PC-3 (cell line): ENCODE measurements around the gene POLR2C. TPM values are rescaled to one million over a fixed set of nuclear protein-coding genes. Genes with fewer than 3 reads are reported as not detected.

Experiments
- ATAC-seq: fragments of 200-7000 bp; cut with Tn5 transposase; 2 replicates; pipeline ENCODE4 v1.9.1; 2020; ENCODE audit warnings: mild to moderate bottlenecking, moderate library complexity
- BruUV-seq: library from RNA; stranded (reverse); fragments of 400-500 nt; replicated peaks from 2 replicates; lab custom pipeline; 2021; lab: Mats Ljungman, UMichigan
- CTCF ChIA-PET: fragments of 300-600 bp; sonication (Branson Sonifier 250); formaldehyde crosslinking; loops from one replicate; lab custom pipeline; 2022; ENCODE audit warnings: antibody characterized with exemption; lab: Charles Lee
- POLR2A ChIA-PET: fragments of 300-600 bp; sonication (Branson Sonifier 250); formaldehyde crosslinking; loops from one replicate; lab custom pipeline; 2022; ENCODE audit warnings: antibody characterized with exemption; ENCODE audit not compliant: unreplicated experiment; lab: Charles Lee
- DNase-seq: peaks from one replicate; pipeline ENCODE4 v3.0.0-alpha.2; 2015
- H2AFZ ChIP-seq: fragments of 300-600 bp; sonication (generic); 2 replicates; pipeline ENCODE4 v1.6.0; 2016; ENCODE audit warnings: antibody characterized with exemption, low read length
- H3F3A ChIP-seq: fragments of 300-600 bp; sonication (generic); one replicate; pipeline ENCODE4 v1.6.0; 2017; ENCODE audit warnings: antibody characterized with exemption, low read length, control low read depth, mild to moderate bottlenecking; ENCODE audit not compliant: unreplicated experiment
- H3K27ac ChIP-seq: fragments of 300-600 bp; sonication (generic); 2 replicates; pipeline ENCODE4 v1.5.1; 2016; ENCODE audit warnings: mild to moderate bottlenecking, low read length
- H3K27me3 ChIP-seq: fragments of 300-600 bp; sonication (generic); 2 replicates; pipeline ENCODE4 v1.6.1; 2016; ENCODE audit warnings: low read length, mixed read lengths
- H3K36me3 ChIP-seq: fragments of 300-600 bp; sonication (generic); 2 replicates; pipeline ENCODE4 v1.6.1; 2016; ENCODE audit warnings: low read depth, mixed run types, low read length, mixed read lengths
- H3K4me1 ChIP-seq: fragments of 300-600 bp; sonication (generic); 2 replicates; pipeline ENCODE4 v1.5.1; 2016; ENCODE audit warnings: low read length; ENCODE audit not compliant: insufficient read depth
- H3K4me2 ChIP-seq: fragments of 300-600 bp; sonication (generic); 2 replicates; pipeline ENCODE4 v1.6.0; 2016; ENCODE audit warnings: low read length
- H3K4me3 ChIP-seq: fragments of 300-600 bp; sonication (generic); 2 replicates; pipeline ENCODE4 v1.5.1; 2016; ENCODE audit warnings: mild to moderate bottlenecking, low read length, mixed read lengths
- H3K79me2 ChIP-seq: fragments of 300-600 bp; sonication (generic); 2 replicates; pipeline ENCODE4 v1.6.1; 2017; ENCODE audit warnings: low read length, mixed read lengths
- H3K9ac ChIP-seq: fragments of 300-600 bp; sonication (generic); 2 replicates; pipeline ENCODE4 v1.6.0; 2016; ENCODE audit warnings: mild to moderate bottlenecking, low read length
- H3K9me2 ChIP-seq: fragments of 300-600 bp; sonication (generic); replicated peaks from 2 replicates; pipeline ENCODE4 v1.6.1; 2016; ENCODE audit warnings: mixed run types, low read length, mixed read lengths
- H3K9me3 ChIP-seq: fragments of 300-600 bp; sonication (generic); 2 replicates; pipeline ENCODE4 v1.6.1; 2016; ENCODE audit warnings: low read length, mixed read lengths
- H4K20me1 ChIP-seq: fragments of 300-600 bp; sonication (generic); 2 replicates; pipeline ENCODE4 v1.6.1; 2016; ENCODE audit warnings: low read length, mixed read lengths
- EZH2 ChIP-seq: fragments of 300-600 bp; sonication (generic); IDR thresholded peaks from one replicate; pipeline ENCODE4 v1.6.1; 2017; ENCODE audit warnings: antibody characterized with exemption, mild to moderate bottlenecking, low read length; ENCODE audit not compliant: unreplicated experiment
- EZH2phosphoT487 ChIP-seq: fragments of 300-600 bp; sonication (generic); IDR thresholded peaks from 2 replicates; pipeline ENCODE4 v1.6.1; 2018; ENCODE audit warnings: mild to moderate bottlenecking, antibody characterized with exemption, low read length, borderline replicate concordance
- intact Hi-C: fragments of 100-400 bp; cut with micrococcal nuclease; formaldehyde crosslinking; loops from 2 replicates; pipeline ENCODE4 v1.9.0; 2023
- total RNA-seq: library from RNA; depleted of rRNA; stranded (reverse); fragments of >200 nt; gene quantifications from 2 replicates; pipeline ENCODE4 v1.2.3, GENCODE V29; 2014
- TF ChIP-seq, protein P1 (sequence below): fragments of 300-600 bp; sonication (generic); conservative IDR thresholded peaks from 2 replicates; pipeline ENCODE4 v1.5.1; 2017; ENCODE audit warnings: antibody characterized with exemption, low read depth, mild to moderate bottlenecking, low read length

The POLR2C gene
- total RNA-seq, 1 experiment from 2014 or later: 114 TPM

DNA sequence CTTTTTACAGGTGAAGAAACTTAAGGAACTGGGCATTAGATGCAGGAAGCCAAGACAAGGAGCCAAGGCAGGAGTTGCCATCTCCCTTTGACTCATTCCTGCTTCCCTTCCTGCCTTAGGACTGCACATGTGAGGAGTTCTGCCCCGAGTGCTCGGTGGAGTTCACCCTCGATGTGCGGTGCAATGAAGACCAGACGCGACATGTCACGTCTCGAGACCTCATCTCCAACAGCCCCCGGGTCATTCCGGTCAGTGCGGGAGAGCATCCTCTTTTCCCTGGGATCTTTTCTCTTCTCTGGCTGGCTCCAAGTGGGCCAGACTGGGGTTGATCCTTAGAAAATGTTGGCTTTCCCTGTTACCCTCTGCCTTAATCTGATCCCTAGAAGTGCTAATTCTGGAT, 6.6 kb downstream of the POLR2C start:
- H3K9ac ChIP-seq: no peak overlapping the region

DNA sequence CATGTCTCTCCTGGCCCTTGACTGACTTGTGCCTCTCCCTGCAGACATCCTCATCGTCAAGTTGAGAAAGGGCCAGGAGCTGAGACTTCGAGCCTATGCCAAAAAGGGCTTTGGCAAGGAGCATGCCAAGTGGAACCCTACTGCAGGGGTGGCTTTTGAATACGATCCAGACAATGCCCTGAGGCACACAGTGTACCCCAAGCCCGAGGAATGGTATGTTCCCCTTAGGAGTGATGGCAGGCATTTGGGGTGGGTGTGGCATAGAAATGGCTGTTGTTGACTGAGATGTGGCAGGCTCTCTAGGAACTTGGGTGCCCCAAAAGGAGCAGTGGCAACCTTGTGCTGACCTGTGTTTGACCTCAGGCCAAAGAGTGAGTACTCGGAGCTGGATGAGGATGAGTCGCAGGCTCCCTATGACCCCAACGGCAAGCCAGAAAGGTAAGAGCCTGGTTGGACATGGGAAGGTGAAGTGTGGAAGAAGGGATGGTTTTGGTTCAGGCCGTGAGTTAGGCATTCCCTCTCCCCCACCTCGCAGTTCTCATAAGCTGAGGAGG, 7.5 kb downstream of the POLR2C start:
- no peaks in the 10 kb centered on the region for H3K27me3 ChIP-seq
- no peaks in the 10 kb centered on the region for H3K9me3 ChIP-seq
- H2AFZ ChIP-seq: no peak overlapping the region
- H3K9me2 ChIP-seq: no peaks in the 10 kb centered on the region
- peaks cover 43% of the 10 kb centered on the region; the same call in 1 of the 2 replicates for H3K36me3 ChIP-seq
- no peaks in the 10 kb centered on the region for H3K4me1 ChIP-seq
- POLR2A ChIA-PET: no interaction called here
- H3K27ac ChIP-seq: no peak overlapping the region
- peaks cover 6% of the 10 kb centered on the region; the same call in 1 of the 2 replicates for H3K79me2 ChIP-seq
- no peak overlapping the region for H3K4me3 ChIP-seq
- no peaks in the 10 kb centered on the region for H4K20me1 ChIP-seq
- intact Hi-C loops: no loop called here
- ATAC-seq: no peak
- H3K4me2 ChIP-seq: no peak overlapping the region
- H3F3A ChIP-seq: no peaks in the 10 kb centered on the region
- H3K9ac ChIP-seq: no peak overlapping the region
- no peak for DNase-seq
- BruUV-seq: no TSS peak
- CTCF ChIA-PET: no interaction called here
- TF ChIP-seq, protein P1, sequence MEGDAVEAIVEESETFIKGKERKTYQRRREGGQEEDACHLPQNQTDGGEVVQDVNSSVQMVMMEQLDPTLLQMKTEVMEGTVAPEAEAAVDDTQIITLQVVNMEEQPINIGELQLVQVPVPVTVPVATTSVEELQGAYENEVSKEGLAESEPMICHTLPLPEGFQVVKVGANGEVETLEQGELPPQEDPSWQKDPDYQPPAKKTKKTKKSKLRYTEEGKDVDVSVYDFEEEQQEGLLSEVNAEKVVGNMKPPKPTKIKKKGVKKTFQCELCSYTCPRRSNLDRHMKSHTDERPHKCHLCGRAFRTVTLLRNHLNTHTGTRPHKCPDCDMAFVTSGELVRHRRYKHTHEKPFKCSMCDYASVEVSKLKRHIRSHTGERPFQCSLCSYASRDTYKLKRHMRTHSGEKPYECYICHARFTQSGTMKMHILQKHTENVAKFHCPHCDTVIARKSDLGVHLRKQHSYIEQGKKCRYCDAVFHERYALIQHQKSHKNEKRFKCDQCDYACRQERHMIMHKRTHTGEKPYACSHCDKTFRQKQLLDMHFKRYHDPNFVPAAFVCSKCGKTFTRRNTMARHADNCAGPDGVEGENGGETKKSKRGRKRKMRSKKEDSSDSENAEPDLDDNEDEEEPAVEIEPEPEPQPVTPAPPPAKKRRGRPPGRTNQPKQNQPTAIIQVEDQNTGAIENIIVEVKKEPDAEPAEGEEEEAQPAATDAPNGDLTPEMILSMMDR: no peak
- TF ChIP-seq EZH2: no peak
- no peak for TF ChIP-seq EZH2phosphoT487

More for the DNA sequence above, 6.6 kb downstream of the POLR2C start:
- no TSS peak for BruUV-seq
- ATAC-seq (no peak), DNase-seq (no peak)
- Histone ChIP-seq H4K20me1 (no peaks in the 10 kb centered on the region), H2AFZ (no peak overlapping the region), H3K36me3 (peaks cover 43% of the 10 kb centered on the region; the same call in 1 of the 2 replicates), H3K4me1 (no peaks in the 10 kb centered on the region), H3K4me3 (no peak overlapping the region), H3K9me3 (no peaks in the 10 kb centered on the region), H3K27me3 (no peaks in the 10 kb centered on the region), H3K79me2 (peaks cover 13% of the 10 kb centered on the region), H3K27ac (no peak overlapping the region), H3F3A (no peaks in the 10 kb centered on the region), H3K9me2 (no peaks in the 10 kb centered on the region), H3K4me2 (no peak overlapping the region)
- CTCF ChIA-PET: no interaction called here
- intact Hi-C loops: no loop called here
- POLR2A ChIA-PET: no interaction called here
- no peak for TF ChIP-seq EZH2phosphoT487
- TF ChIP-seq, protein P1: no peak
- TF ChIP-seq EZH2: no peak

DNA sequence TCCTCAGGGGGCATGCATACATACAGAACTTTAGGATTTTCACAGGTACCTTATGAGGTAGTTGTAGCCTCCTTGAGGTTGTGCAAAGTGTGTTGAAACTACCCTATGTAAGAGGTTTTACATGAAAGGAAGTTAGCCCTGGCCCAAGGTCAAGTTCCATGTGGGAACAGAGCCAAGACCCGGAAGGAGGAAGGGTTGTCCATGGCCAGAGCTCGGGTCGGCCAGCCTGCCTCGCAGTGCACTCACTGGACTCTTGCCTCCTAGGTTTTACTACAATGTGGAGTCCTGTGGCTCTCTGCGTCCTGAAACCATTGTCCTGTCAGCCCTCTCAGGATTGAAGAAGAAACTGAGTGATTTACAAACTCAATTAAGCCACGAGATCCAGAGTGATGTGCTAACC, 8.2 kb downstream of the POLR2C start:
- Histone ChIP-seq H3K27ac (no peak overlapping the region), H3K4me1 (no peaks in the 10 kb centered on the region), H3K9me3 (no peaks in the 10 kb centered on the region), H3K27me3 (no peaks in the 10 kb centered on the region), H3K4me2 (no peak overlapping the region), H3K36me3 (peaks cover 39% of the 10 kb centered on the region; the same call in 1 of the 2 replicates), H3K79me2 (no peaks in the 10 kb centered on the region), H3K4me3 (no peak overlapping the region), H3K9me2 (no peaks in the 10 kb centered on the region), H3K9ac (no peak overlapping the region), H3F3A (no peaks in the 10 kb centered on the region), H2AFZ (no peak overlapping the region), H4K20me1 (no peaks in the 10 kb centered on the region)
- TF ChIP-seq EZH2phosphoT487: no peak
- no peak for TF ChIP-seq EZH2
- TF ChIP-seq, protein P1: no peak
- intact Hi-C loops: no loop called here
- POLR2A ChIA-PET: no interaction called here
- no TSS peak for BruUV-seq
- DNase-seq: no peak
- ATAC-seq: no peak
- CTCF ChIA-PET: no interaction called here
